ENCODE data around the gene DAPK1. TPM values are rescaled to one million over a fixed set of nuclear protein-coding genes. Genes with fewer than 3 reads are reported as not detected.

The DAPK1 gene
- polyA plus RNA-seq, 1 donor from 2014 or later: 45.0 TPM

DNA sequence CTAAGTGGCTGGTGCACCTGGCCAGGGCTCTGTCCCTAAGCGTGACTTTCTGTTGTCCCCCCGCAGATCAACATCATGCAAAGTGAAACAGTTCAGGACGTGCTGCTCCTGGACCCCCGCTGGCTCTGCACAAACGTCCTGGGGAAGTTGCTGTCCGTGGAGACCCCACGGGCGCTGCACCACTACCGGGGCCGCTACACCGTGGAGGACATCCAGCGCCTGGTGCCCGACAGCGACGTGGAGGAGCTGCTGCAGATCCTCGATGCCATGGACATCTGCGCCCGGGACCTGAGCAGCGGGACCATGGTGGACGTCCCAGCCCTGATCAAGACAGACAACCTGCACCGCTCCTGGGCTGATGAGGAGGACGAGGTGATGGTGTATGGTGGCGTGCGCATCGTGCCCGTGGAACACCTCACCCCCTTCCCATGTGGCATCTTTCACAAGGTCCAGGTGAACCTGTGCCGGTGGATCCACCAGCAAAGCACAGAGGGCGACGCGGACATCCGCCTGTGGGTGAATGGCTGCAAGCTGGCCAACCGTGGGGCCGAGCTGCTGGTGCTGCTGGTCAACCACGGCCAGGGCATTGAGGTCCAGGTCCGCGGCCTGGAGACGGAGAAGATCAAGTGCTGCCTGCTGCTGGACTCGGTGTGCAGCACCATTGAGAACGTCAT, 208.5 kb downstream of the DAPK1 start:
- H3K27ac ChIP-seq (ENCODE audit: low read length): no peak overlapping the region
- no peaks in the 10 kb centered on the region for H4K20me1 ChIP-seq (ENCODE audit: insufficient read depth)
- no peak overlapping the region for H2AFZ ChIP-seq (ENCODE audit: low read depth, low read length)
- H3K9me2 ChIP-seq (ENCODE audit: insufficient read depth, low read length): no peaks in the 10 kb centered on the region
- H3F3A ChIP-seq (ENCODE audit: insufficient read depth, low read length, poor library complexity, severe bottlenecking): no peaks in the 10 kb centered on the region
- no peak overlapping the region for H3K4me2 ChIP-seq (ENCODE audit: low read length)
- peaks cover 4% of the 10 kb centered on the region for H3K36me3 ChIP-seq (ENCODE audit: insufficient read depth, low read length)
- H3K9me3 ChIP-seq (ENCODE audit: low read length): no peaks in the 10 kb centered on the region
- no peak overlapping the region for H3K4me3 ChIP-seq (ENCODE audit: low read length)
- TF ChIP-seq SMC3 (conservative IDR thresholded peaks at IDR 0.05; ENCODE audit: poor library complexity) (no peak), POLR2AphosphoS5 (IDR thresholded peaks at IDR 0.05) (no peak), CTCF (IDR thresholded peaks at IDR 0.05; ENCODE audit: poor library complexity, severe bottlenecking) (no peak), EP300 (conservative IDR thresholded peaks at IDR 0.05; ENCODE audit: poor library complexity, severe bottlenecking) (no peak)
- no peaks in the 10 kb centered on the region for H3K79me2 ChIP-seq (replicated peaks; ENCODE audit: insufficient read depth, low read length)
- no peaks in the 10 kb centered on the region for H3K27me3 ChIP-seq (ENCODE audit: insufficient read depth, low read depth, low read length)
- no peak overlapping the region for H3K9ac ChIP-seq (ENCODE audit: low read length)

GRCh38 chr9:87707805-87708506, 210.3 kb downstream of the DAPK1 start:
- H3K9ac ChIP-seq (ENCODE audit: low read length): no peak overlapping the region
- H2AFZ ChIP-seq (ENCODE audit: low read depth, low read length): no peak overlapping the region
- no peak overlapping the region for H3K4me2 ChIP-seq (ENCODE audit: low read length)
- H3K9me3 ChIP-seq (ENCODE audit: low read length): no peaks in the 10 kb centered on the region
- no peaks in the 10 kb centered on the region for H3K9me2 ChIP-seq (ENCODE audit: insufficient read depth, low read length)
- H4K20me1 ChIP-seq (ENCODE audit: insufficient read depth): no peaks in the 10 kb centered on the region
- no peaks in the 10 kb centered on the region for H3F3A ChIP-seq (ENCODE audit: insufficient read depth, low read length, poor library complexity, severe bottlenecking)
- no peak overlapping the region for H3K27ac ChIP-seq (ENCODE audit: low read length)
- H3K36me3 ChIP-seq (ENCODE audit: insufficient read depth, low read length): peaks cover 4% of the 10 kb centered on the region
- H3K27me3 ChIP-seq (ENCODE audit: insufficient read depth, low read depth, low read length): no peaks in the 10 kb centered on the region
- no peaks in the 10 kb centered on the region for H3K79me2 ChIP-seq (replicated peaks; ENCODE audit: insufficient read depth, low read length)
- H3K4me3 ChIP-seq (ENCODE audit: low read length): no peak overlapping the region
- TF ChIP-seq SMC3 (conservative IDR thresholded peaks at IDR 0.05; ENCODE audit: poor library complexity) (no peak), EP300 (conservative IDR thresholded peaks at IDR 0.05; ENCODE audit: poor library complexity, severe bottlenecking) (no peak), EZH2 (IDR thresholded peaks at IDR 0.05; ENCODE audit: borderline replicate concordance, insufficient read depth, low read length, poor library complexity, severe bottlenecking) (no peak), TAF1 (IDR thresholded peaks at IDR 0.05; ENCODE audit: low read depth) (no peak), MXI1 (conservative IDR thresholded peaks at IDR 0.05; ENCODE audit: poor library complexity, severe bottlenecking) (no peak), POLR2AphosphoS5 (IDR thresholded peaks at IDR 0.05) (no peak), RAD21 (conservative IDR thresholded peaks at IDR 0.05) (no peak)

- Histone ChIP-seq H3K9ac (ENCODE audit: low read length) (no peak overlapping the region), H3K27me3 (ENCODE audit: insufficient read depth, low read depth, low read length) (no peaks in the 10 kb centered on the region)
These were observed 210.9 kb downstream of the DAPK1 start for GRCh38 chr9:87708546-87708945.

More at GRCh38 chr9:87708546-87708945, 210.9 kb downstream of the DAPK1 start:
- no peaks in the 10 kb centered on the region for H3K79me2 ChIP-seq (replicated peaks; ENCODE audit: insufficient read depth, low read length)
- no peak overlapping the region for H3K4me3 ChIP-seq (ENCODE audit: low read length)
- TF ChIP-seq MXI1 (conservative IDR thresholded peaks at IDR 0.05; ENCODE audit: poor library complexity, severe bottlenecking) (no peak), RAD21 (conservative IDR thresholded peaks at IDR 0.05) (no peak), SMC3 (conservative IDR thresholded peaks at IDR 0.05; ENCODE audit: poor library complexity) (no peak), POLR2AphosphoS5 (IDR thresholded peaks at IDR 0.05) (no peak), EZH2 (IDR thresholded peaks at IDR 0.05; ENCODE audit: borderline replicate concordance, insufficient read depth, low read length, poor library complexity, severe bottlenecking) (no peak), EP300 (conservative IDR thresholded peaks at IDR 0.05; ENCODE audit: poor library complexity, severe bottlenecking) (no peak), CTCF (IDR thresholded peaks at IDR 0.05; ENCODE audit: poor library complexity, severe bottlenecking) (no peak), TAF1 (IDR thresholded peaks at IDR 0.05; ENCODE audit: low read depth) (no peak)
- TF ChIP-seq, protein P1, sequence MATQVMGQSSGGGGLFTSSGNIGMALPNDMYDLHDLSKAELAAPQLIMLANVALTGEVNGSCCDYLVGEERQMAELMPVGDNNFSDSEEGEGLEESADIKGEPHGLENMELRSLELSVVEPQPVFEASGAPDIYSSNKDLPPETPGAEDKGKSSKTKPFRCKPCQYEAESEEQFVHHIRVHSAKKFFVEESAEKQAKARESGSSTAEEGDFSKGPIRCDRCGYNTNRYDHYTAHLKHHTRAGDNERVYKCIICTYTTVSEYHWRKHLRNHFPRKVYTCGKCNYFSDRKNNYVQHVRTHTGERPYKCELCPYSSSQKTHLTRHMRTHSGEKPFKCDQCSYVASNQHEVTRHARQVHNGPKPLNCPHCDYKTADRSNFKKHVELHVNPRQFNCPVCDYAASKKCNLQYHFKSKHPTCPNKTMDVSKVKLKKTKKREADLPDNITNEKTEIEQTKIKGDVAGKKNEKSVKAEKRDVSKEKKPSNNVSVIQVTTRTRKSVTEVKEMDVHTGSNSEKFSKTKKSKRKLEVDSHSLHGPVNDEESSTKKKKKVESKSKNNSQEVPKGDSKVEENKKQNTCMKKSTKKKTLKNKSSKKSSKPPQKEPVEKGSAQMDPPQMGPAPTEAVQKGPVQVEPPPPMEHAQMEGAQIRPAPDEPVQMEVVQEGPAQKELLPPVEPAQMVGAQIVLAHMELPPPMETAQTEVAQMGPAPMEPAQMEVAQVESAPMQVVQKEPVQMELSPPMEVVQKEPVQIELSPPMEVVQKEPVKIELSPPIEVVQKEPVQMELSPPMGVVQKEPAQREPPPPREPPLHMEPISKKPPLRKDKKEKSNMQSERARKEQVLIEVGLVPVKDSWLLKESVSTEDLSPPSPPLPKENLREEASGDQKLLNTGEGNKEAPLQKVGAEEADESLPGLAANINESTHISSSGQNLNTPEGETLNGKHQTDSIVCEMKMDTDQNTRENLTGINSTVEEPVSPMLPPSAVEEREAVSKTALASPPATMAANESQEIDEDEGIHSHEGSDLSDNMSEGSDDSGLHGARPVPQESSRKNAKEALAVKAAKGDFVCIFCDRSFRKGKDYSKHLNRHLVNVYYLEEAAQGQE (IDR thresholded peaks at IDR 0.05; ENCODE audit: borderline replicate concordance): no peak
- no peaks in the 10 kb centered on the region for H3F3A ChIP-seq (ENCODE audit: insufficient read depth, low read length, poor library complexity, severe bottlenecking)
- H3K9me2 ChIP-seq (ENCODE audit: insufficient read depth, low read length): no peaks in the 10 kb centered on the region
- H2AFZ ChIP-seq (ENCODE audit: low read depth, low read length): no peak overlapping the region
- H3K27ac ChIP-seq (ENCODE audit: low read length): no peak overlapping the region
- H4K20me1 ChIP-seq (ENCODE audit: insufficient read depth): no peaks in the 10 kb centered on the region
- no peak overlapping the region for H3K4me2 ChIP-seq (ENCODE audit: low read length)
- H3K9me3 ChIP-seq (ENCODE audit: low read length): no peaks in the 10 kb centered on the region
- peaks cover 4% of the 10 kb centered on the region for H3K36me3 ChIP-seq (ENCODE audit: insufficient read depth, low read length)
